GM23248 (cell line): ENCODE measurements around the gene RABIF. TPM values are rescaled to one million over a fixed set of nuclear protein-coding genes. Genes with fewer than 3 reads are reported as not detected.
"Not testable (repeated sequence)": the region's sequence is repeated elsewhere in the genome, so short reads cannot be mapped to it uniquely, and the experiment has no call there.

Experiments used
- DNase-seq: peaks from one replicate; pipeline ENCODE4 v3.0.0-alpha.2; 2015
- H2AFZ ChIP-seq: fragments of 200-600 bp; sonication (generic); 2 replicates; pipeline ENCODE4 v1.6.1; 2016; ENCODE audit warnings: antibody characterized with exemption
- H3F3A ChIP-seq: fragments of 200-600 bp; sonication (generic); 2 replicates; pipeline ENCODE4 v1.6.1; 2016; ENCODE audit warnings: mild to moderate bottlenecking, antibody characterized with exemption, mixed run types; ENCODE audit not compliant: insufficient read depth
- H3K27ac ChIP-seq: fragments of 200-600 bp; sonication (generic); 2 replicates; pipeline ENCODE4 v1.5.1; 2016; ENCODE audit warnings: mild to moderate bottlenecking
- H3K27me3 ChIP-seq: fragments of 200-600 bp; sonication (generic); replicated peaks from 2 replicates; pipeline ENCODE4 v1.6.1; 2016; ENCODE audit warnings: mild to moderate bottlenecking; ENCODE audit not compliant: insufficient read depth
- H3K36me3 ChIP-seq: fragments of 200-600 bp; sonication (generic); 2 replicates; pipeline ENCODE4 v1.6.1; 2016; ENCODE audit warnings: low read depth, mild to moderate bottlenecking
- H3K4me1 ChIP-seq: fragments of 200-600 bp; sonication (generic); 2 replicates; pipeline ENCODE4 v1.6.1; 2016; ENCODE audit warnings: mild to moderate bottlenecking; ENCODE audit not compliant: insufficient read depth
- H3K4me2 ChIP-seq: fragments of 200-600 bp; sonication (generic); one replicate; pipeline ENCODE4 v1.6.1; 2016; ENCODE audit warnings: mild to moderate bottlenecking; ENCODE audit not compliant: unreplicated experiment
- H3K4me3 ChIP-seq: fragments of 200-600 bp; sonication (generic); 2 replicates; pipeline ENCODE4 v1.5.1; 2016; ENCODE audit warnings: mild to moderate bottlenecking
- H3K79me2 ChIP-seq: fragments of 200-600 bp; sonication (generic); 2 replicates; pipeline ENCODE4 v1.6.1; 2016; ENCODE audit warnings: mild to moderate bottlenecking; ENCODE audit not compliant: insufficient read depth
- H3K9ac ChIP-seq: fragments of 200-600 bp; sonication (generic); 2 replicates; pipeline ENCODE4 v1.6.1; 2016; ENCODE audit warnings: mild to moderate bottlenecking
- H3K9me2 ChIP-seq: fragments of 200-600 bp; sonication (generic); 2 replicates; pipeline ENCODE4 v1.6.1; 2016; ENCODE audit warnings: mixed run types, mild to moderate bottlenecking, moderate library complexity; ENCODE audit not compliant: insufficient read depth
- H3K9me3 ChIP-seq: fragments of 200-600 bp; sonication (generic); one replicate; pipeline ENCODE4 v1.6.1; 2017; ENCODE audit warnings: low read depth
- H4K20me1 ChIP-seq: fragments of 200-600 bp; sonication (generic); 2 replicates; pipeline ENCODE4 v1.6.0; 2016; ENCODE audit not compliant: insufficient read depth
- EZH2 ChIP-seq: fragments of 200-600 bp; sonication (generic); IDR thresholded peaks from 2 replicates; pipeline ENCODE4 v1.6.1; 2018; ENCODE audit warnings: antibody characterized with exemption, mild to moderate bottlenecking; ENCODE audit not compliant: insufficient read depth, poor library complexity, severe bottlenecking
- EZH2phosphoT487 ChIP-seq: fragments of 200-600 bp; sonication (generic); IDR thresholded peaks from 2 replicates; pipeline ENCODE4 v1.6.1; 2018; ENCODE audit warnings: antibody characterized with exemption, moderate library complexity, mild to moderate bottlenecking, low read depth; ENCODE audit not compliant: insufficient read depth
- WGBS, 2 experiments: methylation state at CpG; one replicate each; pipeline ENCODE4 v1.1.6; 2015 to 2017; ENCODE audit warnings: low lambda C conversion rate in 2 of 2, low coverage in 1 of 2; ENCODE audit errors: missing lambda C conversion rate in 2 of 2; 5-methylcytosine and 5-hydroxymethylcytosine counted together
- in situ Hi-C: fragments of 300-500 bp; cut with MboI; formaldehyde crosslinking; loops from 2 replicates; pipeline ENCODE4 v1.15.0; 2020
- polyA plus RNA-seq: library from polyadenylated mRNA; unstranded; fragments of >200 nt; fragmentation: Nextera tagmentation; extraction: Ambion mirVana; gene quantifications from 2 replicates; pipeline ENCODE4 v1.2.1, GENCODE V29; 2016
- total RNA-seq: library from RNA; depleted of rRNA; stranded (reverse); fragments of >200 nt; shearing (Covaris generic); gene quantifications from 2 replicates; pipeline ENCODE4 v1.2.3, GENCODE V29; 2014; rRNA removed

Gene RABIF
- total RNA-seq (5.2 and 7.2 TPM in 2 replicates), polyA plus RNA-seq (16.5 and 17.0 TPM in 2 replicates)

- Histone ChIP-seq H3K9me3 (no peaks in the 10 kb centered on the region), H3K9me2 (no peaks in the 10 kb centered on the region), H3K36me3 (peaks cover 12% of the 10 kb centered on the region; the same call in 1 of the 2 replicates), H3K27me3 (no peaks in the 10 kb centered on the region), H4K20me1 (no peaks in the 10 kb centered on the region), H2AFZ (peak within 1 kb of the TSS; percentile 85), H3K4me3 (peak within 1 kb of the TSS; percentile 85), H3K9ac (peak within 1 kb of the TSS; percentile 74), H3K4me2 (peak within 1 kb of the TSS; percentile 91), H3K79me2 (peaks cover 38% of the 10 kb centered on the region), H3K27ac (peak within 1 kb of the TSS; percentile 71), H3F3A (peaks cover 27% of the 10 kb centered on the region), H3K4me1 (peaks cover 6% of the 10 kb centered on the region; the same call in 1 of the 2 replicates)
- DNase-seq, result peak; percentile 99
- no peak for TF ChIP-seq EZH2phosphoT487
- no peak for TF ChIP-seq EZH2
- WGBS, 2 experiments, result 1 to 2% methylated on average over 56 to 65 of the region's 84 CpGs
- in situ Hi-C loops, result no loop called here
Measured at GRCh38 chr1:202888531-202889360, at the start of gene RABIF. TSS of gene RABIF (minus strand) at chr1:202889149. CDS start at chr1:202889098, 51 bp downstream.

- 89 to 90% methylated on average over 5 of the region's 5 CpGs for WGBS, 2 experiments
- H3K9ac ChIP-seq, result no peak overlapping the region
Measured at GRCh38 chr1:202938287-202938925, 49.5 kb upstream of the RABIF start.

DNA sequence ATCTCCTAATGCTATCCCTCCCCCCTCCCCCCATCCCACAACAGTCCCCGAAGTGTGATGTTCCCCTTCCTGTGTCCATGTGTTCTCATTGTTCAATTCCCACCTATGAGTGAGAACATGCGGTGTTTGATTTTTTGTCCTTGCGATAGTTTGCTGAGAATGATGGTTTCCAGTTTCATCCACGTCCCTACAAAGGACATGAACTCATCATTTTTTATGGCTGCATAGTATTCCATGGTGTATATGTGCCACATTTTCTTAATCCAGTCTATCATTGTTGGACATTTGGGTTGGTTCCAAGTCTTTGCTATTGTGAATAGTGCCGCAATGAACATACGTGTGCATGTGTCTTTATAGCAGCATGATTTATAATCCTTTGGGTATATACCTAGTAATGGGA lies 47.5 kb upstream of the RABIF start:
- H3K4me3 ChIP-seq, H3K27me3 ChIP-seq, H3F3A ChIP-seq, H3K27ac ChIP-seq, H3K4me1 ChIP-seq, H2AFZ ChIP-seq, H3K9me3 ChIP-seq, H3K9ac ChIP-seq, H3K9me2 ChIP-seq, H4K20me1 ChIP-seq, H3K4me2 ChIP-seq, H3K79me2 ChIP-seq, DNase-seq, in situ Hi-C loops: not testable (repeated sequence)
- WGBS, 2 experiments, result 83% methylated on average over 3 of the region's 6 CpGs; no CpG with 5 or more reads in 1 of the 2 experiments
- peaks cover 11% of the 10 kb centered on the region; the same call in 1 of the 2 replicates for H3K36me3 ChIP-seq

More at GRCh38 chr1:202938287-202938925, 49.5 kb upstream of the RABIF start:
- peaks cover 7% of the 10 kb centered on the region for H3F3A ChIP-seq
- in situ Hi-C loops, result no loop called here
- DNase-seq, result no peak
- H3K4me1 ChIP-seq, result no peaks in the 10 kb centered on the region
- H3K27me3 ChIP-seq, result no peaks in the 10 kb centered on the region
- H3K9me3 ChIP-seq, result no peaks in the 10 kb centered on the region
- H3K27ac ChIP-seq, result no peak overlapping the region
- H2AFZ ChIP-seq, result no peak overlapping the region
- TF ChIP-seq EZH2phosphoT487 (no peak), EZH2 (no peak)
- H3K4me3 ChIP-seq, result no peak overlapping the region
- H3K79me2 ChIP-seq, result no peaks in the 10 kb centered on the region
- no peak overlapping the region for H3K4me2 ChIP-seq
- H3K9me2 ChIP-seq, result no peaks in the 10 kb centered on the region
- no peaks in the 10 kb centered on the region for H4K20me1 ChIP-seq
- peaks cover 29% of the 10 kb centered on the region for H3K36me3 ChIP-seq

DNA sequence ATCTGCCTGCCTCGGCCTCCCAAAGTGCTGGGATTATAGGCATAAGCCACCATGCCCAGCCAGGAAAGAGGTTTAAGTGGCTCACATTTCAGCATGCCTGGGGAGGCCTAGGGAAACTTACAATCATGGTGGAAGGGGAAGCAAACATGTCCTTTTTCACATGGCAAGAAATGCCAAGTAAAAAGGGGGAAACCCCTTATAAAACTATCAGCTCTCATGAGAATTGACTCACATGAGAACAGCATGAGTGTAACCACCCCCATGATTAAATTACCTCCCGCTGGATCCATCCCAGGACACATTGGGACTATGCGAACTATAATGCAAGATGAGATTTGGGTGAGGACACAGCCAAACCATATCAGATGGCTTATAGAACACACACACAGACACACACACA lies 46.9 kb upstream of the RABIF start:
- in situ Hi-C loops, result no loop called here
- Histone ChIP-seq H3F3A (peaks cover 7% of the 10 kb centered on the region; the same call in 1 of the 2 replicates), H3K79me2 (no peaks in the 10 kb centered on the region), H3K4me3 (no peak overlapping the region), H3K9me2 (no peaks in the 10 kb centered on the region), H3K9me3 (no peaks in the 10 kb centered on the region), H3K27ac (no peak overlapping the region), H3K36me3 (peaks cover 6% of the 10 kb centered on the region; the same call in 1 of the 2 replicates), H3K4me2 (no peak overlapping the region), H3K9ac (no peak overlapping the region), H3K27me3 (no peaks in the 10 kb centered on the region), H3K4me1 (no peaks in the 10 kb centered on the region), H2AFZ (no peak overlapping the region), H4K20me1 (no peaks in the 10 kb centered on the region)
- WGBS, 2 experiments, result 57 to 64% methylated on average over 3 of the region's 3 CpGs
- no peak for DNase-seq
- no peak for TF ChIP-seq EZH2phosphoT487
- TF ChIP-seq EZH2, result no peak
